ENCODE results near the gene MAP3K4. TPM values are rescaled to one million over a fixed set of nuclear protein-coding genes. Genes with fewer than 3 reads are reported as not detected.

MAP3K4 gene
- total RNA-seq, 2 experiments from 2014 or later, result 42.9 to 43.4 TPM

GRCh38 chr6:161054876-161055275, 63.3 kb downstream of the MAP3K4 start:
- H3K27ac Mint-ChIP-seq, result no peak overlapping the region
- DNase-seq, result no peak
- peaks cover 36% of the 10 kb centered on the region for H3K4me1 Mint-ChIP-seq (ENCODE audit: low read depth)
- H3K9me3 Mint-ChIP-seq, result no peaks in the 10 kb centered on the region
- H3K36me3 Mint-ChIP-seq, result peaks cover 17% of the 10 kb centered on the region
- POLR2A ChIA-PET, result no interaction called here
- H3K4me3 Mint-ChIP-seq, result no peak overlapping the region
- intact Hi-C loops (cut with micrococcal nuclease), result loop anchor here (10.0 kb wide), 1 partner anchor 220 kb away; the partner anchor contains the start of gene AGPAT4
- no peaks in the 10 kb centered on the region for H3K27me3 Mint-ChIP-seq
- CTCF ChIA-PET, result no interaction called here

DNA sequence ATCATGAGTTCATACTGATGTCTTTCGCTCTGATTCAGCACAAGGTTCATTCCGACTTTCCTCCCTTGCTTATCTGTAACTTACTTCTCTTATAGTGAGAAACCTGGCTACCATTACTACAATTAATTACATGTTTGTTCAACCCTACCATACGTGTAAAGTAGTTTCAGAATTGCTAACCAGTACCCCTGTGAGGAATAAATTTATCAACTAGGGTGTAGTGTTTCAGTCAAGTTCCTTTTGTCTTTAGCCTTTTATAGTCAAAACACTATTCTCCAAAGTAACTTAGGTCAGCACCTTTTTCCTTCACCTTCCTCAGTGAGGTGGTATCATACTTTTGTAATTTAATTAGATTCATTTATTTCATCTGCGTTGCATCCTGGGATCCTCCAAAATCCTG, 64.9 kb downstream of the MAP3K4 start:
- intact Hi-C loops (cut with micrococcal nuclease), result loop anchor here (1.0 to 10.0 kb wide), 2 partner anchors 24 to 218 kb away; partner anchors contain the start of gene AGPAT4
- CTCF ChIA-PET, result no interaction called here

DNA sequence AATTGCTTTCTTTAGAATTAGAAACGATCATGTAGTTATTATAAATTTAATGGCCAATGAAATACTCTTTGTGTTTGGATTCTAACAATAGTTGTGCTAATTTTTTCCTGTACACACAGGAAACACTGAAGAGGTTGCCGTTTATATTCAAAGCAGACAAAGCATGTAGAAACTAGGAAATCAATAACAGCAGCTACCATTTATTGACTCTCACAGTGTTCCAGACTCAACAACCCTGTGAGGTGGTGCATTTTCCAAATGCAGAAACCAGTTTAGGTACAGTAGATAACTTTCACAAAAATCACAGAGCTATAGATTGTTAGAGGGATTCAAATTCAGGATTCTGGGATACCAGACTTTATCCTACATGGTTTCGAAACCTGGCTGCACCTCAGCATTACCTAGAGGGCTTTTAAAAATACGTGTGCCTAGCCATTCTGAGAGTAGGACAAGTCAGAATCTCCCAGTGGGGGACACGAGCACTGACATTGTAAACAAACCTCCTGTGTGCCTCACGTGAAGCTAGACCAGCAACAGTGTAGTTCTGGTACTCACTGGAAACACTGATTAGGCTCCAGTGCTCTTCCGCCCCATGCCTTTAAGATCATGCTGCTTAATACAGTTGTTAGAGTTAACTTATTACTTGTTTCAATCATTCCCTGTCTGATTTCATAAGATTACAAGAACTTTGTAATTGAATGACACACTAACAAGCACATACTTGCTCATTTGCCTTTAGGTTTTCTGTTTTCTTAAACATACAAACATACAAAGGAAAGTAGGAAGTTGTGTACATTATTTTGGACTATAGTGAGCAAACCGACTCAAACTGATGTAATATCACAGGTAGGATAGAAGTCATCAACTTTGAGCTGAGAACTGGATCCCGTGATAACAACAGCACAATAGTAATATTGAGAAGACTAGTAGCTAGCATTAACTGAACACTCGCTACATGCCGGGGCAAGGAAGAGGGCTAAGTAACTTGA, 65.8 kb downstream of the MAP3K4 start:
- intact Hi-C loops (cut with micrococcal nuclease), result loop anchor here (10.0 kb wide), 1 partner anchor 217 kb away; the partner anchor contains the start of gene AGPAT4
- Mint-ChIP-seq H3K27me3 (no peaks in the 10 kb centered on the region), H3K4me1 (ENCODE audit: low read depth) (peaks cover 30% of the 10 kb centered on the region), H3K4me3 (no peak overlapping the region), H3K27ac (no peak overlapping the region), H3K9me3 (peaks cover 3% of the 10 kb centered on the region), H3K36me3 (peaks cover 19% of the 10 kb centered on the region)
- ChIA-PET CTCF (interaction anchor here (0.9 kb wide), 1 partner anchor 316 kb away, joined by 3 read pairs; no protein-coding TSS in a partner anchor), POLR2A (no interaction called here)
- DNase-seq, result no peak

More for the DNA sequence above, 64.9 kb downstream of the MAP3K4 start:
- H3K4me1 Mint-ChIP-seq (ENCODE audit: low read depth), result peaks cover 27% of the 10 kb centered on the region
- POLR2A ChIA-PET, result no interaction called here
- H3K27ac Mint-ChIP-seq, result no peak overlapping the region
- no peak for DNase-seq
- H3K9me3 Mint-ChIP-seq, result peaks cover 1% of the 10 kb centered on the region
- H3K27me3 Mint-ChIP-seq, result no peaks in the 10 kb centered on the region
- H3K4me3 Mint-ChIP-seq, result no peak overlapping the region
- peaks cover 18% of the 10 kb centered on the region for H3K36me3 Mint-ChIP-seq

DNA sequence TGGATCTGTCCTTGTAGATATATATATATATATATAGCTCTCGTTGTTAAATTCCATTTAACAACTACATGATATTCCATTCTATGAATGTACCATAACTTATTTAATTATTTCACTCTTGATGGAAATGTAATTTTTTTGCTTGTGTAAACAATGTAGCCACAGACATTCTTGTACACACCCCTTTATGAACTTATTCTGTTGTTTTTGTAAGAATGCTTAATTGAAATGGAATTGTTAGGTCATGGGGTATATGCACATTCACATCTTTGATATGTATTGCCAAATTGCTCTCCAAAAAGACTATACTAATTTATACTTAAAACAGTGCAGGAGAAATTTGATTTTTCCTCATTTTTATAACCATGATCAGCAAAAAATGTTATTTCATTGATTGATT, 67.2 kb downstream of the MAP3K4 start:
- H3K4me3 Mint-ChIP-seq, result no peak overlapping the region
- CTCF ChIA-PET, result interaction anchor here (0.9 kb wide), 1 partner anchor 315 kb away, joined by 3 read pairs; no protein-coding TSS in a partner anchor
- peaks cover 3% of the 10 kb centered on the region for H3K9me3 Mint-ChIP-seq
- no peak for DNase-seq
- H3K27me3 Mint-ChIP-seq, result no peaks in the 10 kb centered on the region
- H3K36me3 Mint-ChIP-seq, result peaks cover 15% of the 10 kb centered on the region
- intact Hi-C loops (cut with micrococcal nuclease), result loop anchor here (10.0 kb wide), 1 partner anchor 216 kb away; the partner anchor contains the start of gene AGPAT4
- POLR2A ChIA-PET, result no interaction called here
- H3K4me1 Mint-ChIP-seq (ENCODE audit: low read depth), result peaks cover 41% of the 10 kb centered on the region
- no peak overlapping the region for H3K27ac Mint-ChIP-seq

GRCh38 chr6:161061576-161061975, 70.0 kb downstream of the MAP3K4 start:
- intact Hi-C loops (cut with micrococcal nuclease), result no loop called here
- H3K36me3 Mint-ChIP-seq, result peaks cover 15% of the 10 kb centered on the region
- DNase-seq, result no peak
- ChIA-PET POLR2A (interaction anchor here (1.6 kb wide), 1 partner anchor 18 kb away, joined by 3 read pairs; no protein-coding TSS in a partner anchor), CTCF (no interaction called here)
- H3K9me3 Mint-ChIP-seq, result peaks cover 3% of the 10 kb centered on the region
- peaks cover 31% of the 10 kb centered on the region for H3K4me1 Mint-ChIP-seq (ENCODE audit: low read depth)
- no peak overlapping the region for H3K27ac Mint-ChIP-seq
- no peaks in the 10 kb centered on the region for H3K27me3 Mint-ChIP-seq
- no peak overlapping the region for H3K4me3 Mint-ChIP-seq

DNA sequence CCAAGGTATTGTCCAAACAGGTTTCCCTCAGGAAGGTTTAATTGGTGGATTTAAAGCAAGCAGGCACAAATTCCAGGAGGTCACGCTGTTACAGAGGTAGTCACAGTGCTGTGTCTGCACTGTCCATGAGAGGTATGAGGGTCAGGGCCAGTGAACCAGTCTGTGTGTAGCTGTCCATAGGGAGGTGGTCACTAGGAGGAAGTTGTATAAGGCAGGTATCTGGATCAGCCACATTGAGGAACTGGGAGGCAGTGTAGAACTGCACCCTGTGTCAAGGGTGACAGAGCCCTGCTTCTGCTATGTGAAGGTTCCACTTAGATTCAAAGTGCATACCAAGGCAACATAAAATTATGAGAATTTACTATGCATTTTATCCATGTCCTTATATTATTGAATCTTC, 73.3 kb downstream of the MAP3K4 start:
- ChIA-PET CTCF (no interaction called here), POLR2A (no interaction called here)
- intact Hi-C loops (cut with micrococcal nuclease), result no loop called here
- no peak for DNase-seq
- no peak overlapping the region for H3K4me3 Mint-ChIP-seq
- no peak overlapping the region for H3K27ac Mint-ChIP-seq
- peaks cover 10% of the 10 kb centered on the region for H3K36me3 Mint-ChIP-seq
- H3K4me1 Mint-ChIP-seq (ENCODE audit: low read depth), result peaks cover 20% of the 10 kb centered on the region
- H3K9me3 Mint-ChIP-seq, result peaks cover 3% of the 10 kb centered on the region
- no peaks in the 10 kb centered on the region for H3K27me3 Mint-ChIP-seq

DNA sequence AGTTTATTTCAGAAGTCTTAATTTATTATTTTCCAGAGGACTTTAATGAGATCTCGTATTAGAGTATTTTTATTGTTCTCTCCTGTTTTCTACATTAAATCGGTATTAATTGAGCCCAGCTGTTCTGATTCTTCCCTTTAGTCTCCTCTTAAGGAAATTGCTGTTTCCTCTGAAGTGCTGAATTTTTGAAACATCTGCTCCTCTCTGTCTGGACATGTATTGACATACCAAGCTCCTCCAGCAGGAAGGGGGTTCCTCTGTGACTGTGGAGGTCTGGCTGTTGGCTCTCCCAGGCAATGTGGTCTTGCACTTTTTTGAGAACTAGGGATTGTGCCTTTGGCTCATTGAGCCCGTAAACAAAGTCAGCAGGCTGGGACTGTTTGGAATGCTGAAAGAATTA, 74.9 kb downstream of the MAP3K4 start:
- ChIA-PET POLR2A (no interaction called here), CTCF (no interaction called here)
- intact Hi-C loops (cut with micrococcal nuclease), result no loop called here
- Mint-ChIP-seq H3K4me1 (ENCODE audit: low read depth) (peaks cover 20% of the 10 kb centered on the region), H3K36me3 (peaks cover 8% of the 10 kb centered on the region), H3K4me3 (no peak overlapping the region), H3K9me3 (peaks cover under 1% of the 10 kb centered on the region), H3K27me3 (no peaks in the 10 kb centered on the region), H3K27ac (no peak overlapping the region)
- no peak for DNase-seq

- intact Hi-C loops (cut with micrococcal nuclease), result no loop called here
- no peak for DNase-seq
- ChIA-PET POLR2A (no interaction called here), CTCF (no interaction called here)
- Mint-ChIP-seq H3K36me3 (peaks cover 7% of the 10 kb centered on the region), H3K27me3 (no peaks in the 10 kb centered on the region), H3K4me1 (ENCODE audit: low read depth) (peaks cover 13% of the 10 kb centered on the region), H3K27ac (no peak overlapping the region), H3K9me3 (no peaks in the 10 kb centered on the region), H3K4me3 (no peak overlapping the region)
Measured at GRCh38 chr6:161067749-161068148, 76.2 kb downstream of the MAP3K4 start.

DNA sequence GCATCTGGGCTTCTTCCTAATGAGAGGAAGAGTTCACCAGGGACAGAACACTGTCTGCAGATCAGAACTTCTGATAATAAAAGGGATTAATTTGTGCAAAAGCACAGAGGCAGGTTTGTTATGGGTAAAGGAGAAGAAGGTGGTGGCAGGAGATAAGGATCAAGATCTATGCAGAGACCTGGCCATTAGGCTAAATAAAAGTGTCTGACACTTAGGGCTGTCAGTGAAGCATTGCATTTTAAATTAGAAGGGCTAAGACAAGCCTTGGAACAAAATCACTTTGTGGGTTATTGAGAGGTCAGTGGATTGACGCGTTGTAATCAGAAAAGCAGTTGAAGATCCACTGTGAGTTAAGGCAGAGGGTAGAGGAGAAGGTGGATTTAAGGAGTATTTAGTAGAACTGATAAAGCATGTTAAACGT, 76.8 kb downstream of the MAP3K4 start:
- CTCF ChIA-PET, result no interaction called here
- H3K27me3 Mint-ChIP-seq, result no peaks in the 10 kb centered on the region
- no peak overlapping the region for H3K4me3 Mint-ChIP-seq
- POLR2A ChIA-PET, result no interaction called here
- no peak for DNase-seq
- H3K4me1 Mint-ChIP-seq (ENCODE audit: low read depth), result peaks cover 9% of the 10 kb centered on the region
- intact Hi-C loops (cut with micrococcal nuclease), result no loop called here
- H3K27ac Mint-ChIP-seq, result no peak overlapping the region
- peaks cover 9% of the 10 kb centered on the region for H3K36me3 Mint-ChIP-seq
- H3K9me3 Mint-ChIP-seq, result no peaks in the 10 kb centered on the region

DNA sequence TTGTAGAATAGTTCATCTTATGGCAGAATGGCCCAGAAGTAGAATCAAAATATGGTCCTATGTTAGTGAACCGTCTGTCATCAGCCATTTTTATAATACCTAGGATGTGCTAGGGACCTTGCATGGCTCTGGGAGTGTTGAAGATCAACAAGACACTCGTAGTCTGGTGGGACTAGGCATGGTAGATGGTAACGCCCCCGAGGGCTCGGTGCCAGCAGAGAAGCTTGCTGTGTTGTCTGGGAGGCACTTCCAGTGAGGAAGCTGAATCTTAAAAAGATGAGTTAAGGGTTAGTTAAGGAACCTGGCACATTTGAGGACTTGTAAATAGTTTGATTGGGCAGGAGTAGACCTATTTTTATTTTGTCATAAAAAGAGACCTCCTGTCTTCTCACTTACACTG, 82.4 kb downstream of the MAP3K4 start:
- Mint-ChIP-seq H3K4me3 (no peak overlapping the region), H3K27ac (no peak overlapping the region), H3K4me1 (ENCODE audit: low read depth) (peaks cover 7% of the 10 kb centered on the region), H3K27me3 (no peaks in the 10 kb centered on the region), H3K36me3 (peaks cover 10% of the 10 kb centered on the region), H3K9me3 (no peaks in the 10 kb centered on the region)
- intact Hi-C loops (cut with micrococcal nuclease), result no loop called here
- ChIA-PET CTCF (no interaction called here), POLR2A (no interaction called here)
- no peak for DNase-seq

DNA sequence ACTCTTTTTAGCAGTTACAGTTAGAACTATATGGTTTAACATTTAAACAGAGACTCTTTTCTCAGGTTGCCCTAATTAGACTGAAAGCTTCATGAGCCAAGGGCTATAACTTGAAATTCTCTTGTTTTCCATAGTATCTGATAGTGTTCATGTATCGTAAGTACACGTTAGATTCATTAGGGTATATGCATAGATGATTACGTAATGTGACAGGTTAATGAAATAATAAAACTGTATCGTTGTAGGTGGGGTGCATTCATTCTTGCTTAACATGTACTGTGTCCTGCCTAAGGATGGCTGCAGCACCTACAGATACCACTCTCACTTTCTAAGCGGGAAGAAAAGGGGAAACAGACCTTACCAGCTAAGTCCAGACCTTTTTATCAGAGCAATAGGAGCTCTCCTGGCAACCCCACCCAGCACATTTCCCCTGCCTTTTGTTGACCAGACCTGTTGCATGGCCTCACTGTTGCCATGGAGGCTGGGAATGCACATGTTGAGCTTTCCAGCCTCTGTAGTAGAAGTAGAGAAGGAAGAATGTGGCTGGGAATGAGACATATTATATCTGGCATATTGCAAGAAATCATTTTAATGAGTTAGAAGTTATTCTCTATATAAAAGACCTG, 83.0 kb downstream of the MAP3K4 start:
- H3K36me3 Mint-ChIP-seq, result peaks cover 12% of the 10 kb centered on the region
- intact Hi-C loops (cut with micrococcal nuclease), result no loop called here
- peaks cover 7% of the 10 kb centered on the region for H3K4me1 Mint-ChIP-seq (ENCODE audit: low read depth)
- no peaks in the 10 kb centered on the region for H3K27me3 Mint-ChIP-seq
- ChIA-PET POLR2A (no interaction called here), CTCF (no interaction called here)
- no peak overlapping the region for H3K27ac Mint-ChIP-seq
- no peak overlapping the region for H3K4me3 Mint-ChIP-seq
- H3K9me3 Mint-ChIP-seq, result no peaks in the 10 kb centered on the region
- no peak for DNase-seq

DNA sequence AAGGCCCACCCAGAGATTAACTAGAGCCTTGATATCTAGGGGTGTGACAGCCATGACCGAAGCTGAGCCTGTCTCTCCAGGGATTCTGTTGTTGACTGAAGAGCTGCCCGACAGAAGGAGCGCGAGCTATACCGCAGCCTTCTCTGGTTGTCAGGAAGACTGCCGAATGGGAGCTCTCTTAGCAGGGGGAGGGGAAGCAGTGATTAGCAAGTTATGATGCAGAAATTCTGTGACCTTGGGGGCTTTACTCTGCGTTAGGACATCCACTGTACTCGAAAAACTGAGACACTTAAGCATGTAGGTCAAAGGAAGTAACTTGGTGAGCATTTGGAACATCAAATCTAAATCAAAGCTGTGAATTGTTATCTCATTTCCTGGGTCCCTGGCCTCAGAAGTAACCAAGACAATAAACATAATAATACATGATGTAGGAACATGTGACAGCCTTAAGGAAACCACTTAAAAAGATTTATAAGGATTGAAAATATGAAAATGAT, 84.7 kb downstream of the MAP3K4 start:
- ChIA-PET CTCF (interaction anchor here (0.9 kb wide), 1 partner anchor 51 kb away, joined by 3 read pairs; no protein-coding TSS in a partner anchor), POLR2A (interaction anchor here (1.2 kb wide), 2 partner anchors 9 to 84 kb away, joined by 3 to 6 read pairs; no protein-coding TSS in a partner anchor)
- intact Hi-C loops (cut with micrococcal nuclease), result no loop called here
- Mint-ChIP-seq H3K27me3 (no peaks in the 10 kb centered on the region), H3K4me3 (no peak overlapping the region), H3K4me1 (ENCODE audit: low read depth) (peaks cover 7% of the 10 kb centered on the region), H3K27ac (no peak overlapping the region), H3K36me3 (peaks cover 12% of the 10 kb centered on the region), H3K9me3 (no peaks in the 10 kb centered on the region)
- peak; percentile 21 for DNase-seq

Data from activated CD4-positive, alpha-beta memory T cell treated with anti-CD3 and anti-CD28 coated beads for 36 hours (primary cell).